HepG2 (cell line): ENCODE results near the gene SPTBN4. TPM values are rescaled to one million over a fixed set of nuclear protein-coding genes. Genes with fewer than 3 reads are reported as not detected.
A peak's percentile ranks its signal among the peaks of the same experiment; 100 is the strongest.
"Not testable (repeated sequence)": the region's sequence is repeated elsewhere in the genome, so short reads cannot be mapped to it uniquely, and the experiment has no call there.

ENCODE experiments used
- ATAC-seq: fragments of 200-7000 bp; cut with Tn5 transposase; 3 replicates; pipeline ENCODE4 v1.9.1; 2020; ENCODE audit warnings: mild to moderate bottlenecking, moderate library complexity
- BruUV-seq: library from RNA; stranded (reverse); fragments of 400-500 nt; replicated peaks from 2 replicates; lab custom pipeline; 2021; lab: Mats Ljungman, UMichigan
- CTCF ChIA-PET: fragments of 300-600 bp; formaldehyde crosslinking; extraction: SDS; loops from one replicate; lab custom pipeline; 2021; ENCODE audit warnings: low total read pairs, inconsistent platforms, low intra/inter-chr PET ratio; lab: Yijun Ruan, JAX
- POLR2A ChIA-PET: fragments of 350-600 bp; sonication (Branson Sonifier 250); formaldehyde crosslinking; loops from one replicate; lab custom pipeline; 2020; ENCODE audit warnings: antibody characterized with exemption, inconsistent platforms; lab: Yijun Ruan, JAX
- DNase-seq: peaks from one replicate; pipeline ENCODE4 v3.0.0-alpha.2; 2015; ENCODE audit warnings: low spot score
- FAIRE-seq: peaks from 3 replicates; lab custom pipeline; 2011; peaks lifted over from hg19 to GRCh38; lab: Jason Lieb, UNC
- H2AFZ ChIP-seq: one replicate; pipeline ENCODE4 v1.6.1; 2011; ENCODE audit warnings: low read length, inconsistent platforms
- H3K27ac ChIP-seq: fragments of 300-600 bp; 3 replicates; pipeline ENCODE4 v1.8.0; 2011; ENCODE audit warnings: mixed run types, mild to moderate bottlenecking, mixed read lengths, low read length, inconsistent platforms; ENCODE audit not compliant: insufficient read depth; ENCODE audit errors: extremely low read length
- H3K27me3 ChIP-seq, 2 experiments: fragments of 200-600 bp in 1 of 2; 2 replicates in 1 of 2; 3 replicates in 1 of 2; pipeline versions ENCODE4 v1.6.0 to v1.8.0; 2011; ENCODE audit warnings: low read length in 2 of 2, mild to moderate bottlenecking in 2 of 2, moderate library complexity in 2 of 2, inconsistent platforms in 1 of 2; ENCODE audit not compliant: insufficient read depth in 2 of 2, control insufficient read depth in 1 of 2
- H3K36me3 ChIP-seq, 2 experiments: fragments of 200-600 bp in 1 of 2; replicated peaks in 1 of 2; 2 replicates in 1 of 2; 3 replicates in 1 of 2; pipeline versions ENCODE4 v1.5.1 to v1.8.0; 2011; ENCODE audit warnings: low read length in 2 of 2, inconsistent platforms in 1 of 2; ENCODE audit not compliant: insufficient read depth in 2 of 2, control insufficient read depth in 1 of 2
- H3K4me1 ChIP-seq: 2 replicates; pipeline ENCODE4 v1.5.1; 2012; ENCODE audit warnings: low read length, inconsistent platforms; ENCODE audit not compliant: insufficient read depth
- H3K4me2 ChIP-seq: 2 replicates; pipeline ENCODE4 v1.6.0; 2011; ENCODE audit warnings: low read depth, low read length, inconsistent platforms
- H3K4me3 ChIP-seq, 3 experiments: fragments of 200-600 bp in 1 of 3; sonication (generic), shearing (Covaris generic) in 1 of 3; replicated peaks in 1 of 3; 2 replicates each; pipeline ENCODE4 v1.5.1; 2011 to 2016; ENCODE audit warnings: low read length in 3 of 3, inconsistent platforms in 2 of 3, low read depth in 2 of 3, mild to moderate bottlenecking in 2 of 3, control low read depth in 1 of 3, mixed read lengths in 1 of 3; ENCODE audit not compliant: insufficient read depth in 1 of 3
- H3K79me2 ChIP-seq: one replicate; pipeline ENCODE4 v1.6.1; 2011; ENCODE audit warnings: low read length, inconsistent platforms; ENCODE audit not compliant: insufficient read depth
- H3K9ac ChIP-seq: 2 replicates; pipeline ENCODE4 v1.6.0; 2011; ENCODE audit warnings: mild to moderate bottlenecking, low read depth, low read length, inconsistent platforms; ENCODE audit not compliant: insufficient read depth
- H3K9me3 ChIP-seq: 2 replicates; pipeline ENCODE4 v1.5.1; 2012; ENCODE audit warnings: mild to moderate bottlenecking, low read length
- H4K20me1 ChIP-seq: 2 replicates; pipeline ENCODE4 v1.6.0; 2011; ENCODE audit warnings: inconsistent platforms, mild to moderate bottlenecking, low read length, moderate library complexity; ENCODE audit not compliant: insufficient read depth
- ATF4 ChIP-seq, 2 experiments: fragments of 450-650 bp in 1 of 2; sonication (generic) in 1 of 2; formaldehyde crosslinking; IDR thresholded peaks; 2 replicates each; pipeline versions ENCODE4 v1.5.0 to v1.8.0; 2020 to 2022; ENCODE audit warnings: mild to moderate bottlenecking in 1 of 2, missing genetic modification reagents in 1 of 2
- ZMYM2 ChIP-seq: sonication (generic); formaldehyde crosslinking; IDR thresholded peaks from 2 replicates; pipeline ENCODE4 v1.8.0; 2022; ENCODE audit warnings: mild to moderate bottlenecking, missing genetic modification reagents
- ZNF362 ChIP-seq: sonication (generic); formaldehyde crosslinking; IDR thresholded peaks from 2 replicates; pipeline ENCODE4 v1.4.0; 2020; ENCODE audit warnings: missing genetic modification reagents, mild to moderate bottlenecking, borderline replicate concordance
- ZNF564 ChIP-seq: sonication (generic); formaldehyde crosslinking; IDR thresholded peaks from 2 replicates; pipeline ENCODE4 v1.8.1; 2023; ENCODE audit warnings: mild to moderate bottlenecking, missing genetic modification reagents
- ZNF816 ChIP-seq: sonication (generic); formaldehyde crosslinking; IDR thresholded peaks from 2 replicates; pipeline ENCODE4 v1.8.0; 2022; ENCODE audit warnings: missing genetic modification reagents, mild to moderate bottlenecking, borderline replicate concordance
- whole genome bisulfite sequencing: methylation state at CpG from one replicate; pipeline ENCODE4 v1.1.6; 2017; ENCODE audit warnings: low lambda C conversion rate; 5-methylcytosine and 5-hydroxymethylcytosine counted together
- in situ Hi-C: cut with HindIII; loops from 2 replicates; pipeline ENCODE4 v1.10.0; 2017; ENCODE audit warnings: low pct_unique_long_range_greater_than_20kb; ENCODE audit not compliant: extremely low pct_ligation_motif_present
- intact Hi-C: fragments of 100-400 bp; cut with micrococcal nuclease; formaldehyde crosslinking; loops from one replicate; pipeline ENCODE4 v1.10.0; 2022; ENCODE audit not compliant: unreplicated experiment
- polyA plus RNA-seq, 8 experiments: library from polyadenylated mRNA; depleted of rRNA in 3 of 8; stranded (reverse) in 7 of 8; unstranded in 1 of 8; fragments of >200 nt; fragmentation: Illumina TruSeq in 4 of 8; extraction: Trizol in 4 of 8; gene quantifications; 2 replicates each; pipeline versions ENCODE4 v1.2.1 to v1.2.3, GENCODE V29; 2011 to 2016; ENCODE audit warnings: low read depth in 4 of 8, missing spikeins in 1 of 8, mixed read lengths in 1 of 8; ENCODE audit not compliant: insufficient read depth in 1 of 8
- total RNA-seq, 5 experiments: library from RNA; depleted of rRNA; stranded (reverse); fragments of >200 nt; fragmentation: Illumina TruSeq; extraction: Trizol; gene quantifications; 2 replicates each; pipeline ENCODE4 v1.2.3, GENCODE V29; 2016; ENCODE audit warnings: low read depth in 1 of 5

Gene SPTBN4
- total and polyA plus RNA-seq, 2 of the 13 experiments (the other 11 are each of a cell fraction or from before 2014, with no cell fraction given), result 0.11 TPM

- H4K20me1 ChIP-seq, H3K9me3 ChIP-seq, DNase-seq, H2AFZ ChIP-seq, CTCF ChIA-PET, BruUV-seq, H3K27me3 ChIP-seq, H3K79me2 ChIP-seq, in situ Hi-C loops, ATAC-seq, FAIRE-seq, H3K36me3 ChIP-seq: not testable (repeated sequence)
- peaks cover 48% of the 10 kb centered on the region for H3K4me1 ChIP-seq
- H3K9ac ChIP-seq, result peak overlapping the region; percentile 82
- intact Hi-C loops, result loop anchor here (1.0 kb wide), 1 partner anchor 11 kb away; no protein-coding TSS in a partner anchor
- POLR2A ChIA-PET, result interaction anchor here (0.7 to 4.7 kb wide), 10 partner anchors 7 to 201 kb away, joined by 3 to 60 read pairs (median 6); partner anchors contain the start of genes BLVRB and SERTAD1
- H3K4me3 ChIP-seq, result peak overlapping the region; percentile 51 to 72 (median 71)
- H3K4me2 ChIP-seq, result peak overlapping the region; percentile 83
- WGBS, result 2% methylated on average over 7 of the region's 7 CpGs
- peak overlapping the region; percentile 93 for H3K27ac ChIP-seq
- TF ChIP-seq ZMYM2 (CRISPR knock-in tag), result peak; percentile 51; the same call in 1 of the 2 replicates
- TF ChIP-seq ATF4 (CRISPR knock-in tag; IDR thresholded peaks at IDR 0.05), result peak in 1 of 2 experiments; percentile 56; a peak in 1 of 4 replicates
- TF ChIP-seq ZNF362 (CRISPR knock-in tag), result 0 out of 2 replicates have a peak, but pooled peaks have one; percentile 21
- 0 out of 2 replicates have a peak, but pooled peaks have one; percentile 41 for TF ChIP-seq ZNF816 (CRISPR knock-in tag)
- peak; percentile 43; the same call in 1 of the 2 replicates for TF ChIP-seq ZNF564 (CRISPR knock-in tag)
Measured at GRCh38 chr19:40432760-40433159, 34.0 kb upstream of the SPTBN4 start.
